Right lobe of liver (tissue), 6 donors: ENCODE results near the gene PET100. TPM values are rescaled to one million over a fixed set of nuclear protein-coding genes. Genes with fewer than 3 reads are reported as not detected.

Source experiments
- ATAC-seq, 4 donors: fragments of 200-7000 bp; cut with Tn5 transposase; one replicate each; pipeline ENCODE4 v1.9.1; 2020; ENCODE audit warnings: mild to moderate bottlenecking in 4 of 4, moderate library complexity in 4 of 4
- DNase-seq, 3 donors: peaks; one replicate each; pipeline ENCODE4 v3.0.0-alpha.2; 2020
- H3K27ac ChIP-seq, 3 donors: fragments of 200-600 bp; one replicate each; pipeline ENCODE4 v1.8.0; 2022
- H3K27me3 ChIP-seq, 2 donors: fragments of 200-600 bp; one replicate each; pipeline ENCODE4 v1.8.0; 2022
- H3K36me3 ChIP-seq, 4 donors: fragments of 200-600 bp; sonication (generic) in 1 of 4; one replicate each; pipeline versions ENCODE4 v1.5.1 to v1.8.0; 2017 to 2022; ENCODE audit warnings: control low read depth in 1 of 4
- H3K4me1 ChIP-seq, 4 donors: fragments of 200-600 bp; sonication (generic) in 1 of 4; one replicate each; pipeline versions ENCODE4 v1.5.1 to v1.8.0; 2017 to 2022; ENCODE audit warnings: control low read depth in 1 of 4
- H3K4me3 ChIP-seq, 3 donors: fragments of 200-600 bp; one replicate each; pipeline ENCODE4 v1.8.0; 2022
- H3K9me3 ChIP-seq, 4 donors: fragments of 200-600 bp; sonication (generic) in 1 of 4; one replicate each; pipeline versions ENCODE4 v1.5.1 to v1.8.0; 2017 to 2022; ENCODE audit warnings: control low read depth in 1 of 4
- CTCF ChIP-seq, 4 donors: fragments of 200-600 bp in 3 of 4; fragments of 450-650 bp in 1 of 4; IDR thresholded peaks; one replicate each; pipeline versions ENCODE4 v1.5.1 to v1.8.0; 2016 to 2022; ENCODE audit warnings: antibody characterized with exemption in 4 of 4, mild to moderate bottlenecking in 2 of 4
- POLR2A ChIP-seq: fragments of 450-650 bp; IDR thresholded peaks from one replicate; pipeline ENCODE4 v1.6.1; 2017; ENCODE audit warnings: antibody characterized with exemption, mild to moderate bottlenecking
- WGBS: methylation state at CpG from one replicate; pipeline ENCODE4 v1.1.6; 2018; ENCODE audit warnings: low coverage, low lambda C conversion rate; ENCODE audit not compliant: insufficient coverage; ENCODE audit errors: missing lambda C conversion rate; 5-methylcytosine and 5-hydroxymethylcytosine counted together
- intact Hi-C, 2 donors: fragments of 100-400 bp; cut with DNase I; formaldehyde crosslinking; loops; one replicate each; pipeline versions ENCODE4 v1.11.2 to v1.14.1; 2022
- total RNA-seq, 6 experiments: library from RNA; depleted of rRNA in 2 of 6; stranded (reverse); fragments of >200 nt in 2 of 6; fragmentation: NEBNext Ultra II Directional in 3 of 6; extraction: Animal tissue kit (Norgen Biotek cat#: 25700) in 3 of 6; gene quantifications; one replicate each; pipeline versions ENCODE4 v1.1.0 to v1.2.4, GENCODE V29; 2016 to 2023
- donor health status: DM: no; HTN: yes; CAD: no.
- donor health status: DM: no; HTN: no; CAD: no.
- donor health status: DM: no; HTN: no; CAD: no.
- donor health status: DM: no; HTN: yes; CAD: no.
- donor health status: DM: no; HTN: yes; CAD: no.

PET100 gene
- total RNA-seq, 6 experiments from 2014 or later = 6.8 to 83.9 (median 56.5) TPM

GRCh38 chr19:7644550-7644877 is 14.9 kb downstream of the PET100 start:
- H3K4me1 ChIP-seq = no peaks in the 10 kb centered on the region
- TF ChIP-seq POLR2A (no peak), CTCF (IDR thresholded peaks at IDR 0.05) (no peak)
- DNase-seq = peak in 1 of 3 donors; percentile 48
- ATAC-seq = no peak
- intact Hi-C loops = no loop called here
- H3K4me3 ChIP-seq = no peak overlapping the region
- no peaks in the 10 kb centered on the region for H3K9me3 ChIP-seq
- no peaks in the 10 kb centered on the region for H3K27me3 ChIP-seq
- no peak overlapping the region for H3K27ac ChIP-seq
- H3K36me3 ChIP-seq = no peaks in the 10 kb centered on the region
- 100% methylated on average over 4 of the region's 20 CpGs for WGBS

- no peaks in the 10 kb centered on the region for H3K36me3 ChIP-seq
- no peaks in the 10 kb centered on the region for H3K4me1 ChIP-seq
- intact Hi-C loops = no loop called here
- TF ChIP-seq CTCF (IDR thresholded peaks at IDR 0.05) = no peak
- no peak for TF ChIP-seq POLR2A
- DNase-seq = no peak
- no peaks in the 10 kb centered on the region for H3K9me3 ChIP-seq
- H3K27ac ChIP-seq = no peak overlapping the region
- no peaks in the 10 kb centered on the region for H3K27me3 ChIP-seq
- WGBS = 93% methylated on average over 10 of the region's 14 CpGs
- peak in 2 of 4 donors; percentile 7 to 17 for ATAC-seq
- H3K4me3 ChIP-seq = no peak overlapping the region
Measured at GRCh38 chr19:7645163-7645562, 15.6 kb downstream of the PET100 start.

- Histone ChIP-seq H3K27ac (no peak overlapping the region), H3K9me3 (no peaks in the 10 kb centered on the region), H3K27me3 (no peaks in the 10 kb centered on the region), H3K36me3 (no peaks in the 10 kb centered on the region), H3K4me3 (no peak overlapping the region), H3K4me1 (no peaks in the 10 kb centered on the region)
- intact Hi-C loops = no loop called here
- TF ChIP-seq CTCF (IDR thresholded peaks at IDR 0.05) (no peak), POLR2A (no peak)
- 70% methylated on average over 13 of the region's 20 CpGs for WGBS
- DNase-seq (peak in 1 of 3 donors; percentile 21), ATAC-seq (no peak)
Measured at GRCh38 chr19:7645656-7646425, 16.2 kb downstream of the PET100 start.

GRCh38 chr19:7646426-7646700 is 16.8 kb downstream of the PET100 start:
- Histone ChIP-seq H3K27me3 (no peaks in the 10 kb centered on the region), H3K36me3 (no peaks in the 10 kb centered on the region), H3K9me3 (no peaks in the 10 kb centered on the region), H3K4me3 (no peak overlapping the region), H3K4me1 (no peaks in the 10 kb centered on the region), H3K27ac (no peak overlapping the region)
- no peak for ATAC-seq
- peak in 1 of 3 donors; percentile 14 for DNase-seq
- TF ChIP-seq POLR2A = no peak
- no peak for TF ChIP-seq CTCF (IDR thresholded peaks at IDR 0.05)
- no CpG with 5 or more reads among the region's 8 CpGs for WGBS
- intact Hi-C loops = no loop called here

GRCh38 chr19:7647156-7647555 is 17.6 kb downstream of the PET100 start:
- Histone ChIP-seq H3K4me1 (peaks cover 0 to 4% (median under 1%) of the 10 kb centered on the region in 4 donors), H3K27ac (no peak overlapping the region), H3K4me3 (no peak overlapping the region), H3K27me3 (no peaks in the 10 kb centered on the region), H3K36me3 (no peaks in the 10 kb centered on the region), H3K9me3 (no peaks in the 10 kb centered on the region)
- peak in 1 of 3 donors; percentile 45 for DNase-seq
- 65% methylated on average over 6 of the region's 26 CpGs for WGBS
- no peak for ATAC-seq
- no peak for TF ChIP-seq CTCF (IDR thresholded peaks at IDR 0.05)
- no peak for TF ChIP-seq POLR2A
- intact Hi-C loops = no loop called here
